ENCODE data around the gene USP53. TPM values are rescaled to one million over a fixed set of nuclear protein-coding genes. Genes with fewer than 3 reads are reported as not detected.
"Not testable (repeated sequence)": the region's sequence is repeated elsewhere in the genome, so short reads cannot be mapped to it uniquely, and the experiment has no call there.

USP53 gene
- total and polyA plus RNA-seq, 2 donors from 2014 or later: 8.4 to 59.9 TPM

DNA sequence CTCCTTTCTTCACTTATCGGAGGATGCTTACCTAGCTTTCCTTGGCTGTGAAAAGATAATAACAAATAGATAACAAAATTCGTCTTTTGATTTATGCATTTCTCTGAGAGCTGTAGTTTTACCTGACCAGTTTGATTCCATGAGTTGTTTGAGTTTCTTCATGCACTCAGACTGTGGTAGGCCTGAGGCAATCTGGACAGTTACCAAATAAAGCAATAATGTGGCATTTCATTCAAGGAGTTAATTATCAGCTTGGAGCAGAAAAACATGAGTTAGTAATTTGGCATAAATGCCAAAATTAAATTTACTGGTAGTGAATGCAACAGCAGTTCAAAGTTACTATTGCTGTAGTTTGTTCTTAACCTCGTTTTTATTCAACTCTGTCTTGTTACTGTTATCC, 56.0 kb downstream of the USP53 start:
- FAIRE-seq (peak; percentile 86), DNase-seq (peak in 2 of 5 donors; percentile 20 to 32)
- Histone ChIP-seq H3K9me3 (ENCODE audit: control insufficient read depth in 2 of 3, insufficient read depth in 1 of 3, low read length in 3 of 3) (no peaks in the 10 kb centered on the region), H3K27ac (ENCODE audit: low read depth in 2 of 2, low read length in 2 of 2) (no peak overlapping the region), H3K36me3 (ENCODE audit: control insufficient read depth in 2 of 3, insufficient read depth in 3 of 3, low read length in 3 of 3) (peaks cover 0 to 21% (median 8%) of the 10 kb centered on the region in 3 donors), H3K27me3 (ENCODE audit: control insufficient read depth, insufficient read depth, low read length) (no peaks in the 10 kb centered on the region), H3K4me3 (ENCODE audit: low read length in 3 of 3) (no peak overlapping the region), H3K9ac (ENCODE audit: low read length in 3 of 3) (no peak overlapping the region), H3K4me1 (ENCODE audit: control insufficient read depth in 2 of 3, insufficient read depth in 2 of 3, low read depth in 1 of 3, low read length in 3 of 3) (peaks cover 0 to 8% (median 0%) of the 10 kb centered on the region in 3 donors)
- intact Hi-C loops (cut with DNase I): no loop called here
- TF ChIP-seq, protein P1, sequence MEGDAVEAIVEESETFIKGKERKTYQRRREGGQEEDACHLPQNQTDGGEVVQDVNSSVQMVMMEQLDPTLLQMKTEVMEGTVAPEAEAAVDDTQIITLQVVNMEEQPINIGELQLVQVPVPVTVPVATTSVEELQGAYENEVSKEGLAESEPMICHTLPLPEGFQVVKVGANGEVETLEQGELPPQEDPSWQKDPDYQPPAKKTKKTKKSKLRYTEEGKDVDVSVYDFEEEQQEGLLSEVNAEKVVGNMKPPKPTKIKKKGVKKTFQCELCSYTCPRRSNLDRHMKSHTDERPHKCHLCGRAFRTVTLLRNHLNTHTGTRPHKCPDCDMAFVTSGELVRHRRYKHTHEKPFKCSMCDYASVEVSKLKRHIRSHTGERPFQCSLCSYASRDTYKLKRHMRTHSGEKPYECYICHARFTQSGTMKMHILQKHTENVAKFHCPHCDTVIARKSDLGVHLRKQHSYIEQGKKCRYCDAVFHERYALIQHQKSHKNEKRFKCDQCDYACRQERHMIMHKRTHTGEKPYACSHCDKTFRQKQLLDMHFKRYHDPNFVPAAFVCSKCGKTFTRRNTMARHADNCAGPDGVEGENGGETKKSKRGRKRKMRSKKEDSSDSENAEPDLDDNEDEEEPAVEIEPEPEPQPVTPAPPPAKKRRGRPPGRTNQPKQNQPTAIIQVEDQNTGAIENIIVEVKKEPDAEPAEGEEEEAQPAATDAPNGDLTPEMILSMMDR (IDR thresholded peaks at IDR 0.05; ENCODE audit: borderline replicate concordance, extremely low read depth, insufficient read depth): no peak

DNA sequence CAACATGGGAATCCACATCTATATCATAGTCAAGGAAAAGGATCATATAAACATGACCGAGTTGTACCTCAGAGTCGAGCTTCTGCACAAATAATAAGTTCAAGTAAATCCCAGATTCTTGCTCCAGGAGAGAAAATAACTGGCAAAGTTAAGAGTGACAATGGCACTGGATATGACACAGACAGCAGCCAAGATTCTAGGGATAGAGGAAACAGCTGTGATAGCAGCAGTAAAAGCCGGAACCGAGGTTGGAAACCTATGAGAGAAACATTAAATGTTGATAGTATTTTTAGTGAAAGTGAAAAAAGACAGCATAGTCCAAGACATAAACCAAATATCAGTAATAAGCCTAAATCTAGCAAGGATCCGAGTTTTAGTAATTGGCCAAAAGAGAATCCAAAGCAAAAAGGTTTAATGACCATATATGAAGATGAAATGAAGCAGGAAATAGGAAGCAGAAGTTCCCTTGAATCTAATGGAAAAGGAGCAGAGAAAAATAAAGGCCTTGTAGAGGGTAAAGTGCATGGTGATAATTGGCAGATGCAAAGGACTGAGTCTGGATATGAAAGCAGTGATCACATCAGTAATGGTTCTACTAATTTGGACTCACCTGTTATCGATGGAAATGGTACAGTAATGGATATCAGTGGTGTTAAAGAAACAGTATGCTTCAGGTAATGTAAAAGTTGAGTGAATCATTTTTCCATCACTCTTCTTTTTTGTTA, 59.0 kb downstream of the USP53 start:
- H3K4me1 ChIP-seq (ENCODE audit: control insufficient read depth in 2 of 3, insufficient read depth in 2 of 3, low read depth in 1 of 3, low read length in 3 of 3): peaks cover 0 to 8% (median 0%) of the 10 kb centered on the region in 3 donors
- no peak overlapping the region for H3K9ac ChIP-seq (ENCODE audit: low read length in 3 of 3)
- H3K36me3 ChIP-seq (ENCODE audit: control insufficient read depth in 2 of 3, insufficient read depth in 3 of 3, low read length in 3 of 3): peaks cover 0 to 14% (median 6%) of the 10 kb centered on the region in 3 donors
- TF ChIP-seq, protein P1 (IDR thresholded peaks at IDR 0.05; ENCODE audit: borderline replicate concordance, extremely low read depth, insufficient read depth): no peak
- H3K27ac ChIP-seq (ENCODE audit: low read depth in 2 of 2, low read length in 2 of 2): no peak overlapping the region
- DNase-seq (peak in 1 of 5 donors; percentile 16), FAIRE-seq (no peak)
- no peaks in the 10 kb centered on the region for H3K9me3 ChIP-seq (ENCODE audit: control insufficient read depth in 2 of 3, insufficient read depth in 1 of 3, low read length in 3 of 3)
- H3K27me3 ChIP-seq (ENCODE audit: control insufficient read depth, insufficient read depth, low read length): no peaks in the 10 kb centered on the region
- intact Hi-C loops (cut with DNase I): no loop called here
- no peak overlapping the region for H3K4me3 ChIP-seq (ENCODE audit: low read length in 3 of 3)

DNA sequence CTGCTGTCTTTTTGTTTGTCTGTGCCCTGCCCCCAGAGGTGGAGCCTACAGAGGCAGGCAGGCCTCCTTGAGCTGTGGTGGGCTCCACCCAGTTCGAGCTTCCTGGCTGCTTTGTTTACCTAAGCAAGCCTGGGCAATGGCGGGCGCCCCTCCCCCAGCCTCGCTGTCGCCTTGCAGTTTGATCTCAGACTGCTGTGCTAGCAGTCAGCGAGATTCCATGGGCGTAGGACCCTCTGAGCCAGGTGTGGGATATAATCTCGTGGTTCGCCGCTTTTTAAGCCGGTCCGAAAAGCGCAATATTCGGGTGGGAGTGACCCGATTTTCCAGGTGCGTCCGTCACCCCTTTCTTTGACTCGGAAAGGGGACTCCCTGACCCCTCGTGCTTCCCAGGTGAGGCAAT, 67.0 kb downstream of the USP53 start:
- H3K4me1 ChIP-seq (ENCODE audit: control insufficient read depth in 2 of 3, insufficient read depth in 2 of 3, low read depth in 1 of 3, low read length in 3 of 3); H3K36me3 ChIP-seq (ENCODE audit: control insufficient read depth in 2 of 3, insufficient read depth in 3 of 3, low read length in 3 of 3); H3K27ac ChIP-seq (ENCODE audit: low read depth in 2 of 2, low read length in 2 of 2); H3K9me3 ChIP-seq (ENCODE audit: control insufficient read depth in 2 of 3, insufficient read depth in 1 of 3, low read length in 3 of 3); FAIRE-seq; H3K27me3 ChIP-seq (ENCODE audit: control insufficient read depth, insufficient read depth, low read length); H3K9ac ChIP-seq (ENCODE audit: low read length in 3 of 3); DNase-seq; intact Hi-C loops (cut with DNase I); H3K4me3 ChIP-seq (ENCODE audit: low read length in 3 of 3): not testable (repeated sequence)

DNA sequence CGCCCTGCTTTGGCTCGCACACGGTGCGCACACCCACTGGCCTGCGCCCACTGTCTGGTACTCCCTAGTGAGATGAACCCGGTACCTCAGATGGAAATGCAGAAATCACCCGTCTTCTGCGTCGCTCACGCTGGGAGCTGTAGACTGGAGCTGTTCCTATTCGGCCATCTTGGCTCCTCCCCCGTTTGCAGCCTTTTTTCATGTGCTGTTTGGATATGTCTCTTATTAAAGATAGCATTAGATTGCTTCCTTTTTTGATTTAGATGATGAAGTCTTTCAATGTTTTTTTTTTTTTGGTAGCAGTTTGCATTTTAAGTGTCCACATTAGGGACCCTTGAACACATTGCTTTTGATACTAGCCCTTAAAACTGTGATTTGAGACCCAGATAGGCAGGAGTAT, 67.4 kb downstream of the USP53 start:
- intact Hi-C loops (cut with DNase I): loop anchor here (10.0 kb wide), 1 partner anchor 295 kb away; no protein-coding TSS in a partner anchor
- H3K27ac ChIP-seq (ENCODE audit: low read depth in 2 of 2, low read length in 2 of 2); H3K36me3 ChIP-seq (ENCODE audit: control insufficient read depth in 2 of 3, insufficient read depth in 3 of 3, low read length in 3 of 3); H3K27me3 ChIP-seq (ENCODE audit: control insufficient read depth, insufficient read depth, low read length); H3K4me3 ChIP-seq (ENCODE audit: low read length in 3 of 3); H3K9me3 ChIP-seq (ENCODE audit: control insufficient read depth in 2 of 3, insufficient read depth in 1 of 3, low read length in 3 of 3); H3K4me1 ChIP-seq (ENCODE audit: control insufficient read depth in 2 of 3, insufficient read depth in 2 of 3, low read depth in 1 of 3, low read length in 3 of 3); DNase-seq; H3K9ac ChIP-seq (ENCODE audit: low read length in 3 of 3); FAIRE-seq: not testable (repeated sequence)

Measured in kidney (tissue), 14 donors.